IPS-NIHi7 (cell line): Measurements from ENCODE around the gene TGFBR1.

Experiments used
- DNase-seq: peaks from one replicate; pipeline ENCODE4 v3.0.0; 2012; ENCODE audit warnings: mixed read lengths; ENCODE audit errors: extremely low spot score

Gene TGFBR1

DNA sequence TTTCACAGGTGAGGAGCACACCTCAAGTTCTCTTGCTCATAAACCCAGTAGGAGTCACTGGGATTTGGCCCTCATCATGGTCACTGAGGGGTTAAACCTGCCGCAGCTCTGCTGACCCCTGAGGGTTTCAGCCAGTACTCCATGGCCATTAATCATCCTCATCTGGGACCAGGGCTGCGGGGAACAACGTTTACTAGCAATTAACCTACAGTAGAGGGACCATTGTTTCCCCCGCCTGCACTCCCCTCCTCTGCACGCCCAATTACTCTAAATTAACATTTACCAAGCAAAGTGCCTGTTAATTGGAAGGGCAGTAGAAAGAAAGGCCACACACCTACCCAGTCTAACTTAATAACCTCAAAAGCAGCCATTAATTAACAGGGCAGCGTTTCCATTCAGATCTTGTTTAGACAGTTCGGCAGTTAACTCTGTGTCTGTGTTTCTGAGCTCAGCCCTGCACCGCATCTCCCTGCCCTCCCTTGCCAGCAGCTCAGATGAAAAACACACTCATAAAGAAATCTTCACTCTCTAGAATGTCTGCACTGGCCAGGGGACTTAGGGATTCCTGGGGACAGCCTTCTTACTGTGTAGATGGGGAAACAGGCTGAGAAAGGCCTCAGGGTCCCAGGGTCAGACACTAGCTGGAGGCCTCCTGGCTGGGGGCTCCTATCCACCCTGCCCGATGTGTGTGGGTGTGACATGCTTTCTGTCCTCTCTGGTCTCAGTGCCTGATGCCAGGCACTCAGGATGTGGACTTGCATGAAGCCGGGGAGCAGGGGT lies 65.3 kb downstream of the TGFBR1 start:
- DNase-seq, result peak; percentile 73

DNA sequence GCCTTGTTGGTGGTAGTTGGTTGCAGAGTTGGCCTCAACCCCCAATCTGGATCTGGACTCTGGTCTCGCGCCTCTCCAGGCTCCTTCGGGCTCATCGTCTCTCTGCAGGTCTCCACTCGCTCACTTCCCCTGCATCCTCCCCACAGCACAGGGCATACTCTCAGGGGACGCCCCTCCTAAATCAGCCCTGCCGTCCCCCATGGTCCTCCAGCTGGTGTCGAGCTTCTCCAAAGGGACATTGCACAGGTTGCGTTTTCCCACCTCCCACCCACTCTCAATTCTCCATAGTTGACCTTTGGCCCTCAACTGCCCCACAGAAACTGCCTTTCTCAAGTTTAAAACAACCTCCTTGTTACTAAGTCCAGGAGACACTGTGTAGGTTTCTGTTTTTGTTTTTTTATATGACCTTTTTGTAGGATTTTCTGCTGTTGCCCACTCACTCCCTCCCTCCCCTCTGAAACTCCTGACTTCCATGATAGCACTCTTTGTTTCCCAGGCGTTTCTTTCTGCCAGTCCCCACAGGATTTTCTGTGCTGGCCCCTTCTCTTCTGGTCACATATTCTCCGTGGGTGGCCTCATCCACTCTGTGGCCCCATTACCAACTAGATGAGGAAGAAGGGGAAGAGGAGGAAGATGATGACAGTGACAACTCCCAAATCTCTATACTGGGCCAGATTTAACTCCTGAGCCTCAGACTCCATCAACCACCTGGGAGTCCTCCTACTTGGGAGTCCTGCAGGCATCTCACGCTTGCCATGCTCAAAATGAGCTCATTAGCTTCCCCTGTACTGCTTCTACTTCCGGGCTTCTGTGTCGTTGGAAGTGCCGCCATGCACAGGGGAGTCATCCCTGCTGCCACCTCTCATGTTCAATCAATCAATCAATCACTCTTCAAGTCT lies 66.6 kb downstream of the TGFBR1 start:
- no peak for DNase-seq

DNA sequence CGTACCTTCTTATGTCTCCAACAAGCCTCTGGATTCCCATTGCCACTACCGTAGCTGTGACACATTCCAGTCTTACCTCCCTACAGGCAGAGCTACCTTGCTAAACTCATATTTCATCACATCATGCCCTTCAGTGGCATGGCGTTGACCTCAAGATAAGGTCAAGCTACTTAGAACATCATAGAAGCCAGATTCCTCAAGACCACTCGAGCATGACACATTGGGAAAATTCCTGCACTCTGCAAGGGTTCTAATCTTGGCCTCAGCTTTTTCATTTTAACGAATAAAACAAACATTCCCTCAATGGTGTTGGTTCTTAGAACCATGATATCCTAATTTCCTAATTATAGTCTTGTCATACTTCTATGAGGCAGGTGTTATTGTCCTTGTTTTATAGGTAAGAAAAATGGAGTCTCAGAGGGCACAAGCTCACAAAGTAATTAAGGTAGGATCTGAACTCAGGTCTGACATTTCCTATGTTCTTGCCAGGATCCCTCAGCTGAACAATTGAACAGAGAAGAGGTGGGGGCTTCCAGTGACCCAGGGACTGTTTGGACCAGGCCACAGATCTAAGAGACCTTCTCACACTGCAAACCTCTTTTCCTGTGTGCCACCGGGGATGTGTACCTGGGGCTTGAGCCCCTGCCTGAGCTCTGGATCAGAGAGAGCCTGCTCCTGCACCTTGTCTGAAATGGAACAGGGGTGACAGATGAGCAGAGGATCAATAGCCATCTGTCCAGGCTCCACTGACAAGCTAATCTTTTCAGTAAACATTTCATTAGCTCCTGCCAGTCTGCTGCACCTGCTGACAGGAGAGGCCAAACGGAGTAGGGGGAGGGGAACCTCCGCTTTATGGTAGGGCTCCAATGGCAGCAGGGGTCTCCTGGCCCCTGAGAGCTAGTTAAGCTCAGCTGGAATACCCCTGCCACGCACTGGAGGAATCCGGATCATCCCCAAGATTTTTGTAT lies 67.5 kb downstream of the TGFBR1 start:
- DNase-seq, result no peak

DNA sequence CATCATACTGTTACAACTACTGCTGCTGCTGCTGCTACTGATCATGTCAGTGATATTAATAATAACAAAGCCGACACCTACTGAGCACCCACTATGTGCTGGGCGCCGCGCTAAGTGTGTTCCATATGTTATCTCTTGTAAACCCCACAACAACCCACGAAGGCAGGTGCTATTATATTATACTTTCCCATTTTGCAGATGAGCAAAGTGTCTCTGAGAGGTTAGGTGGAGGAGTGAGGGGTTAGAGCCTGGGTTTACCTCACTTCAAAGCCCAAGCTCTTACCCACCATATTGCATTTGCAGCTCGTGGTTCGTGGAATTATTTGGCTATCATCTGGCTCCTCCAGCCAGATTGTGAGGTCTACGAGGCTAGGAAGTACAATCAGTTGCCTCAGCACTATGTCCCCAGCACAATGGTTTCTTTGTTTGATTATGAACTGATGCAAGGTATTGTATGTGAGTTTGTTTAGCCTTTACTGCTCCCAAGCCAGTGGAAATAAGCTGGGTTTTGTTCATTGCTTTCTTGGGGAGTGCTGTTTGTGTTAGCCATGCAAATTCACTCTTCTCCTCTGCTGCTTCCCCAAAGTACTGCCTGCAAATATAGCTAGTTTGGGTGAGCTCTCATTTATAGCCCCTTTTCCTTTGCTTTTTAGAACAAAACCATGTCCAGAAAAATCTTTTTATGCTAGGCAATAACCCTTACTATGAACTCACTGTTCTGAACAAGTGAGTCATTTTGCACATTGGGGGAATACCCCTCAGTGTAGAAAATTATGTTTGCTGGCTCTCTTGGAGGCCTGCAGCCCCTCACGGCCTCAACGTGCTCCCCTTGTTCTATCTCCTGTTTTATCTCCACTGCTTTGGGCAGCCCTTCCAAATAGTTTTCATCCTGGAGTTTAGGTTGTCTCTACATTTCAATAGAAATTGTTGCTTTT lies 68.9 kb downstream of the TGFBR1 start:
- DNase-seq, result no peak

- DNase-seq, result no peak
Observed at GRCh38 chr9:99176527-99177013, 71.7 kb downstream of the TGFBR1 start.

DNA sequence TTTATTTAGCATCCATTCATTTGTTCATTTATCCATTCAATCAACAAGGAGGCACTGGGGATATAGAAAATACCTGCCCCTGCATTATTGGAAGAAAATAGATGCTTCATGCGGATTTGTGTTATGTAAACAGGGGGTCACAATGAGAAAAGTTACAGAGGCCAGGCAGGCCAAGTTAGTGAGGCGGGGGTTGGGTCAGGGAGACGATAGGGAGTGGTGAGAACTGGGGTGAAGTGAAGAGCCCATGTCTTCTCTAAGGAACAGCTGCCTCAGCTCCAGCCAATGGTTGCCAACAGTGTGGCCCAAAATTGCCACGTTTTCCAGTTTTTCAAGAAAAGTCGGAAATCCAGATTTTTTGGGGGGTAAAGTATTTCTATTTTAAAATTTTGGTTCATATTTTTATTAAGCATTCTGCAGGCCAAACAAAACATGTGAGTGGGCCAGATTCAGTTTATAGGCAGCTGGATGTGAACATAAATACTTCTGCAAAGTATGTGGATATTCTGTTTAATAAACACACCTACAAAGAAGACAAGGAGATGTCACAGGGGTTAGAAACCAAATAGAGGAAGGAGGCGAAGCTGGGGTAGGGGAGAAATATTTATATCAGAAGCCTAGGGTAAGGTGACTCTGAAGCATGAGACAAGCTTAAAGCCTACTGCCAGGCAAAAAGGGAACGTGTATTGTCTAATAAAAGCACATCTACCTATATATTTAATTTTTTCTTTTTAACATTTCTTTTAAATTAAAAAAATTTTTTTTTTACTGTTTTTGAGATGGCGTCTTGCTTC lies 72.9 kb downstream of the TGFBR1 start:
- DNase-seq, result no peak

DNA sequence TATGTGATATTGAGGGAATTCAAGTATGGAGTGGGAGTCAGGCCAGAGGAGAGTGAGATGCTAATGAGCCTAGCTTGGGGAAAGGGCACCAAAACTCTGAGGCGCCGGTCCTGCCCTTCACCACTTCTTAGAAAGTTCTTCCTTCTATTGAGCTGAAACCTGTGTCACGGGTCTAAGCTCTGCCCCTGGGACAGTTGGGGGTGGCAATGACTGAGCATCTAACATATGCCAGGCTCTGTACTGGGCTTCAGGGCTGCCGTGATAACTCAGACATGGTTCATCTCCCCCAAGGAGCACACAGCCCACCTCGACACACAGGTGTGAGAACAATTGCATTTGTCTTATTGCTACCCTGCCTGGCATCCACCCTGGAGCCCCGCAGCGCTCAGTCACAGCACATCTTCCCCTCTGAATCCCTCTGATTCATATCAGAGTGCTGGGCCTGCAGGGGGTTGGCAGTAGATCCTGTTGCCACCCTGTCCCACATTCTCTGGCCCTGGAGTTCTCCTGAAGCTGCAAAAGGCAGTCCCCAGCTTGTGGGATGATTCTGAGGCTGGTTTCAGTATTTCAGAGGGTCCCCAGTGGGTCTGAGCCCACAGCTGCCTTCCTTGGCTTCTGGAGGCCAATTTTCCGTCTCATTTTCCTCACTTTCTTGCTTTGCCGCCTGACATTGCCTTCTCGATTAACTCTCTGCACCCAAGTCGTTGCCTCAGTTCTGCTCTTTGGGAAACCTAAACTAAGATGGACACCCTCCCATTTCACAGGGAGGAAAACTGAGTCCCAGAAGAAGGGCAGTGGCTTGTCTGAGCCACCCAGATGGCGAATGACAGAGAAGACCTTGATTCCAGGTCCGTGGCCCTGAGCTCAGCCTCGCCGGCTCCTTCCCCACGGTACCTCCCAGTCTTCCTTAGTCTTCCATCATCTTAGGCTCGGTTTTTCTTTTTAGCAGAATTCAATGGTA lies 74.3 kb downstream of the TGFBR1 start:
- DNase-seq, result no peak

DNA sequence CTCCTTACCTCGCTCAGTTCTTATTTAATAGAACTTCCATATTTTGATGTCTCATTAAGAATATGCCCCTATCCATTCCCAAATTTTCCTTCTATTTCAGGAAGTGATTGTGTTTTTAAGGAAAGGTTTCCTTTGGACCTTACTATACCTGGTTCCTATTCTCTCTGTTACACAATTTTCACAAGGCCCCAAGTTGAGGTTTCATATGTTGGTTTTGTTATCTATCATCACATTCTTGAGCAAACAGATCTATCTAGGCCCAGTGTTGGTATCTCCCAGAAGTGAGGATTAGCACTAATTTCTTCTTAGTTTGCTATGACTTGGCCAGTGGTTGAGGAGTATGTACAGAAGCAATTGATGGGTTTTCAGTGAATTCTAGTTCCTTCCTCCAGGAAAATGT lies 75.3 kb downstream of the TGFBR1 start:
- DNase-seq, result no peak

DNA sequence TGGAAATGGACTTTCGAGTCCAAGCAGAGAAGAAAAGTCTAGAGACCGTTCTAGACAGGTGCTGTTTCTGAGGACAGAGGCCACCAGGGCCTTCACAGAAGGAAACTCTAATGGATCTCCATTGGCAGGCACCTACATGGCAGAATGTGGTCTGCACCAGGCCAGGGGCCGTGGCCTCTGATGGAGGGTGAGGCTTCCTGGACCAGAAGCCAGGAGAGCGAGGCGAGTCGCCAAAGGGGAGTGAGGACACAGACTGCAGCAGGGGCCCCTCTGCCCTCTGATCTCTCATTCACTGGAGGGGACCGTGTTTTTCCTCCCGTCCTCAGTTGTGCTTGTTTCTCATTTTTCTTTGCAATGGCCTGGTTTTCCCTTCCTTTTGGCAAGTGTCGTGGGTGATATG lies 75.7 kb downstream of the TGFBR1 start:
- DNase-seq, result no peak

GRCh38 chr9:99181206-99181605 lies 76.3 kb downstream of the TGFBR1 start:
- no peak for DNase-seq

DNA sequence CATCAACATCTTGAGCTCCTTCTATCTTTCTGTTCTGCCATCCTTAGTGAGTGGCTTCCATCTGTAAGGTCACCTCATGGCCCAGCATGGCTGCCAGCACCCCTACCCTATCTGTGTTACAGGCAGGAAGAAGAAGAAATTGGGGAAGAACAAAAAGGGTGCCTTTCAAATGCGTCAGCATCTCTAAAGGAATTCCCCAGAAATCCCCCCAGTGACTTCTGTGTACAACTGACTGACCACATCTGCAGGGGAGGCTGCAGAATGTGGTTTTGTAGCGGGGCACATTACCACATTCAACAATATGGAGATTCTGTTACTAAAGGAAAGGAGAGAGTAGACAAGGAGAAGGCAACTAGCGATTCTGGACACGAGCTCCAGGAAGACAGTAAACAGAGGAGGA lies 76.7 kb downstream of the TGFBR1 start:
- DNase-seq, result no peak

DNA sequence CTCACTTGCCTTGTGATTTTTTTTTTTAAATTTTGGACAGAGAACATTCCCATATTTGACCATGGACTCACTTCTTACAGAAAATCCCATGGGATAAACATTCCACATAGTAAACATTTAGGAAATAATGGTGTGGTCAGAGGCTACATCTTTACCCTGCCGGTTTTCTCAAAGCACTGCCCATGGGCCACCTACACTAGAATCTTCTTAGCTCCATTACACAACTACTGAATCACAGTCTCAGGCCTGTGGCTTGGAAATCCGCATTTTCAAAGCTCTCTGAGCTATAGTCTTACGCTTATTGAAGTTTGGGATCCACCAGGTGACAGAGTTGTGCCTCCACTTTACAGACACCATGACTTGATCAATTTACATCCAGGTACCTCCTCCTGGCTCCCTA lies 77.4 kb downstream of the TGFBR1 start:
- DNase-seq, result no peak

DNA sequence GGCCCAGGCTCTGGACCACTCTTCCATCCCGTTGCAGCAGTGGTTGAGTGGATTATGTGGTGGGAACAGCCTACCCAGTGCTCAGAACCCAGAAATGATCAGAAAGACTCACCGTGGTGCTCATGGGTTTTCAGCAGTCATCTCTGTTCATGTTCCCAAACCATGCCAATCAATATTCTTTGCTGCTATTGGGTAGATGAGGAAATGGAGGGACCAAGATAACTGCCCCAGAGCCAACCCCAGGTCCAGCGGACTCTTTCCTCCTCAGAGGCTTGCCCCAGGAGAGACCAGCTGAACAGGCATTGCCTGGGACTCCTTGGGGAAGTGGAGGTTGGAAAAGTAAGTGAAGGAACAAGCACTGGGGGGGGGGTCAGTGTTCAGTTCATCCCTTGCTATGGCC lies 78.7 kb downstream of the TGFBR1 start:
- DNase-seq, result no peak

GRCh38 chr9:99184110-99184474 lies 79.2 kb downstream of the TGFBR1 start:
- DNase-seq, result no peak

- DNase-seq, result peak; percentile 90
Observed at GRCh38 chr9:99184475-99185347, 79.8 kb downstream of the TGFBR1 start.

- DNase-seq, result no peak
Observed at GRCh38 chr9:99185348-99185632, 80.4 kb downstream of the TGFBR1 start.

DNA sequence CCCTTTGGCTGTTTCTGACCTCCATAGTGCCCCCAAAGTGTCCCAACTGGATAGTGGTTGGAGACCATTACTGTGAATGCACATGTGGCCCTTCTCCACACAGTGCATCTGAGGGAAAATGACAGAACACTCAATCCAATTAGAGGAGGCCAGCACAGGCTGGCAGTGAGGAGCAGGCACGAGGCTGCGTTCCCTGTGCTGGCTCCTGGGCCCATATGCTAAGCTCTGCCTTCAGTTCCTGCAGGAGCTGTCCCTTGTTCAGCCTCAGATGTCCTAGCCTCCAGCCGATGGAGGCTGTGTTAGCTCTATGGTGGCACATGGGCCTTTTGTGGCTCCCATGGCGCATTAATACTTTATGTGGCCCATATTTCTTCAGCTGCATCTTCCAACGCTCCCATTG lies 81.0 kb downstream of the TGFBR1 start:
- no peak for DNase-seq

DNA sequence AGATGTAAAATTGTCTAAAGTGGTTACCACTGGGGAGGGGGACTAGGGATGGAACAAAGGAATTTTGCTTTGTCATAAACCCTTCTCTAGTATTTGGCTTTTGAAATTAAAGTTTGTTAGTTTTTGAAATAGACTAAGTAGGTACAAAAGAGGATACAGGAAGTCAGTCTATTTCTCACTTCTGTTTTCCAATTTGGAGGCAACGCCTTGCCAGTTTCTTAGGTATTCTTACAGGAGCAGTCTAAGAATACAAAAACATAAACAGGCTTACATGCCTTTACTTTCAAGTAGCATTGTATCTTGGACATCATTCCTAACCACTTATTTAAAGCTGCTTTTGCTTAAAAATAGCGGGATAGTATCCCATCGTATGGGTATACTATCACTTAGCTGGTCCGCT lies 82.4 kb downstream of the TGFBR1 start:
- no peak for DNase-seq
